ENCODE measurements around the gene GTF2F2. TPM values are rescaled to one million over a fixed set of nuclear protein-coding genes. Genes with fewer than 3 reads are reported as not detected.

The GTF2F2 gene
- total and polyA plus RNA-seq, 2 experiments from 2014 or later, result 42.1 to 75.6 TPM

- TF ChIP-seq ETS1 (IDR thresholded peaks at IDR 0.05) (no peak), EZH2phosphoT487 (IDR thresholded peaks at IDR 0.05; ENCODE audit: unreplicated experiment) (no peak), JUNB (IDR thresholded peaks at IDR 0.05; ENCODE audit: unreplicated experiment) (no peak), EZH2 (IDR thresholded peaks at IDR 0.05; ENCODE audit: low read depth, unreplicated experiment) (no peak), ZNF114 (CRISPR knock-in tag; IDR thresholded peaks at IDR 0.05) (no peak), CREB1 (CRISPR knock-in tag; IDR thresholded peaks at IDR 0.05; ENCODE audit: low read depth) (no peak), STAT1 (IDR thresholded peaks at IDR 0.05; ENCODE audit: unreplicated experiment) (no peak), NANOG (IDR thresholded peaks at IDR 0.05; ENCODE audit: borderline replicate concordance) (no peak), REST (IDR thresholded peaks at IDR 0.05; ENCODE audit: unreplicated experiment) (no peak)
These were observed 102.2 kb downstream of the GTF2F2 start (continued) for GRCh38 chr13:45222516-45222915.

GRCh38 chr13:45222919-45223318, 102.6 kb downstream of the GTF2F2 start:
- no peaks in the 10 kb centered on the region; the same call in 1 of the 2 replicates for H3K79me2 ChIP-seq (replicated peaks; ENCODE audit: insufficient read depth)
- TF ChIP-seq CREB1 (CRISPR knock-in tag; IDR thresholded peaks at IDR 0.05; ENCODE audit: low read depth) (no peak), ZNF331 (CRISPR knock-in tag; IDR thresholded peaks at IDR 0.05; ENCODE audit: low read depth) (no peak), CTCF (conservative IDR thresholded peaks at IDR 0.05; ENCODE audit: low read depth in 2 of 2) (no peak), EZH2 (IDR thresholded peaks at IDR 0.05; ENCODE audit: low read depth, unreplicated experiment) (no peak), STAT1 (IDR thresholded peaks at IDR 0.05; ENCODE audit: unreplicated experiment) (no peak), ZNF462 (CRISPR knock-in tag; IDR thresholded peaks at IDR 0.05) (no peak), NANOG (IDR thresholded peaks at IDR 0.05; ENCODE audit: borderline replicate concordance) (no peak), ZNF114 (CRISPR knock-in tag; IDR thresholded peaks at IDR 0.05) (no peak), POLR2AphosphoS5 (IDR thresholded peaks at IDR 0.05; ENCODE audit: low read depth) (no peak), EZH2phosphoT487 (IDR thresholded peaks at IDR 0.05; ENCODE audit: unreplicated experiment) (no peak)

More at GRCh38 chr13:45222919-45223318, 102.6 kb downstream of the GTF2F2 start:
- ATAC-seq (no peak), DNase-seq (ENCODE audit: low spot score) (no peak)
- Histone ChIP-seq H3K4me2 (no peak overlapping the region), H2AFZ (no peak overlapping the region), H3K9me2 (ENCODE audit: insufficient read depth) (no peaks in the 10 kb centered on the region), H3K27me3 (ENCODE audit: insufficient read depth) (no peaks in the 10 kb centered on the region), H3F3A (replicated peaks; ENCODE audit: low read depth) (no peaks in the 10 kb centered on the region), H3K4me1 (ENCODE audit: insufficient read depth) (peaks cover 29% of the 10 kb centered on the region), H3K27ac (ENCODE audit: low read depth) (no peak overlapping the region), H3K4me3 (no peak overlapping the region), H3K36me3 (ENCODE audit: insufficient read depth) (no peaks in the 10 kb centered on the region), H4K20me1 (replicated peaks; ENCODE audit: insufficient read depth) (no peaks in the 10 kb centered on the region; the same call in 1 of the 2 replicates)
- no peaks in the 10 kb centered on the region for H3K9me3 Mint-ChIP-seq
- no peak overlapping the region for H3K27ac Mint-ChIP-seq
- peaks cover 39% of the 10 kb centered on the region for H3K4me1 Mint-ChIP-seq
- no peak overlapping the region for H3K4me3 Mint-ChIP-seq
- H3K36me3 Mint-ChIP-seq (ENCODE audit: low read depth), result no peaks in the 10 kb centered on the region
- H3K27me3 Mint-ChIP-seq (ENCODE audit: insufficient read depth, low read depth, poor library complexity), result no peaks in the 10 kb centered on the region

Data from GM23338 (cell line).